Hepatocyte (in vitro differentiated cells): ENCODE measurements around the gene LAPTM5.

ENCODE experiments used
- CTCF ChIP-seq: fragments of 200-600 bp; sonication (generic); IDR thresholded peaks from 2 replicates; pipeline ENCODE4 v1.5.1; 2016; ENCODE audit warnings: antibody characterized with exemption, mild to moderate bottlenecking; ENCODE audit not compliant: poor library complexity
- EZH2 ChIP-seq: fragments of 200-600 bp; sonication (generic); IDR thresholded peaks from 2 replicates; pipeline ENCODE4 v1.6.1; 2016; ENCODE audit warnings: antibody characterized with exemption, mild to moderate bottlenecking, borderline replicate concordance

GRCh38 chr1:30761381-30762151 is 4.0 kb upstream of the LAPTM5 start:
- no peak for TF ChIP-seq CTCF
- no peak for TF ChIP-seq EZH2
